Measurements from ENCODE around the gene JCAD.

DNA sequence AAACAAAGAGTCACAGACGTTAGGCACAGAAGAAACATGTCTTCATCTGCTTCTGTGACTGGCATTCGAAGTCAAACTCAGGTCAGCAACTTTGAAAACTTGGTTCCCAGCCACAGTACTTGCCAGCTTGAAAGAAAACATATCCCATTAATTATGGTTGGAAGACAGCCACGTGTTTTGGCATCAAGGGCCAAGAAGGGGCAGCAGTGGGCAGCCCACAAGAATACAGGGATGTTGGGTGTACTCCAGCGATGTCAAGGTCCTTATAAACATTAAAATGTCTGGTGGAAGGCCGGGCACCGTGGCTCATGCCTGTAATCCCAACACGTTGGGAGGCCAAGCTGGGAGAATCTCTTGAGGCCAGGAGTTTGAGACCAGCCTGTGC, 29.5 kb downstream of the JCAD start:
- TF ChIP-seq, protein P1, sequence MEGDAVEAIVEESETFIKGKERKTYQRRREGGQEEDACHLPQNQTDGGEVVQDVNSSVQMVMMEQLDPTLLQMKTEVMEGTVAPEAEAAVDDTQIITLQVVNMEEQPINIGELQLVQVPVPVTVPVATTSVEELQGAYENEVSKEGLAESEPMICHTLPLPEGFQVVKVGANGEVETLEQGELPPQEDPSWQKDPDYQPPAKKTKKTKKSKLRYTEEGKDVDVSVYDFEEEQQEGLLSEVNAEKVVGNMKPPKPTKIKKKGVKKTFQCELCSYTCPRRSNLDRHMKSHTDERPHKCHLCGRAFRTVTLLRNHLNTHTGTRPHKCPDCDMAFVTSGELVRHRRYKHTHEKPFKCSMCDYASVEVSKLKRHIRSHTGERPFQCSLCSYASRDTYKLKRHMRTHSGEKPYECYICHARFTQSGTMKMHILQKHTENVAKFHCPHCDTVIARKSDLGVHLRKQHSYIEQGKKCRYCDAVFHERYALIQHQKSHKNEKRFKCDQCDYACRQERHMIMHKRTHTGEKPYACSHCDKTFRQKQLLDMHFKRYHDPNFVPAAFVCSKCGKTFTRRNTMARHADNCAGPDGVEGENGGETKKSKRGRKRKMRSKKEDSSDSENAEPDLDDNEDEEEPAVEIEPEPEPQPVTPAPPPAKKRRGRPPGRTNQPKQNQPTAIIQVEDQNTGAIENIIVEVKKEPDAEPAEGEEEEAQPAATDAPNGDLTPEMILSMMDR (IDR thresholded peaks at IDR 0.05), result no peak
- no peak for TF ChIP-seq POLR2A (IDR thresholded peaks at IDR 0.05)
